Hindlimb muscle (tissue), 1 donor: ENCODE measurements around the gene SSH2. TPM values are rescaled to one million over a fixed set of nuclear protein-coding genes. Genes with fewer than 3 reads are reported as not detected.

ENCODE experiments used
- DNase-seq: peaks from one replicate; pipeline ENCODE4 v3.0.0-alpha.2; 2013
- polyA plus RNA-seq: library from polyadenylated mRNA; unstranded; fragments of 120-200 nt; gene quantifications from one replicate; pipeline ENCODE4 v1.2.1, GENCODE V29; 2013; ENCODE audit not compliant: insufficient read length

The SSH2 gene
- polyA plus RNA-seq, 1 donor, result 23.5 TPM

DNA sequence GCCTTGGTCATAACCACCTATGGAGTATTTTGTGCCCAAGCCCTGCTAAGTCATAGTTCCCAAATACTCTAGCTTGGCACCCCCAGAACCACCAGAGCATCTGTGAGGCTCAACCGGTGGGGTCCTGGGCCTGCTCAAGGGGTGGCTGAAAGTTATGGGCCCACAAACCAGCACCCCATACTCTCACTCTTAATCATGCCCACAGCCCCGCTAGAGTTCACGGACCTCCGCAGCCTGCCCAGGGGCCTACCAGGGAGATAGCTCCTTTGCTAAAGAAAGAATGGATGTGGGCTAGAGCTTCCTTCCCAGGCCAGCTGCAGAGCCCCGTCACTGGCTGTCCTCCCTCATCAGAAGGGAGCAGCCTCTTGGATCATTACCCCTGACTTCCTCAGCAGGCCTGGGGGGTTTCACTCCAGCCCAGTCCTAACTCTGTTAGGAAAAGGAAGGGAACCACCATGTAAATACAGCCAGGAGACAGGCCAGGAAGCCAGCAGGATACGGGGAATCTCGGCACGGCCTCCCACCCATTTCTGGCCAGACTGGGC, 341.9 kb downstream of the SSH2 start:
- no peak for DNase-seq

DNA sequence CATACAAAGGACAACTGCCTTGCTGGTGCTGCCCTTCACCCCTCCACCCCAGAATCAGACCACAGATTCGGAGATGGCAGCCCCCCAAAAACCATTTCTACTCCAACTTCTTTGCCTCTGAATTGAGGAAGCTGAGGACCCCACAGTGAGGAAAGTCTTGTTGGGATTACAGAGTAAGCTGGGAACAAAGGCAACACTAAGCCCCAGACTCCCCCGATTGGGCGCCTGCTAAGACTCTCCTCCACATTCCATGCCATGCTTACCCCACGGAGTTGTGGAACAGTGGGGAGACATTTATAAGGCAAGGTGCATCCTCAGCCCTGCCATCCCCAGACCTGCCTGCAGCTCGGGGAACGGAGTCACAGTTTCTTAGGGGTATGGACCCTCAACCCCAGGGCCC, 342.4 kb downstream of the SSH2 start:
- no peak for DNase-seq

DNA sequence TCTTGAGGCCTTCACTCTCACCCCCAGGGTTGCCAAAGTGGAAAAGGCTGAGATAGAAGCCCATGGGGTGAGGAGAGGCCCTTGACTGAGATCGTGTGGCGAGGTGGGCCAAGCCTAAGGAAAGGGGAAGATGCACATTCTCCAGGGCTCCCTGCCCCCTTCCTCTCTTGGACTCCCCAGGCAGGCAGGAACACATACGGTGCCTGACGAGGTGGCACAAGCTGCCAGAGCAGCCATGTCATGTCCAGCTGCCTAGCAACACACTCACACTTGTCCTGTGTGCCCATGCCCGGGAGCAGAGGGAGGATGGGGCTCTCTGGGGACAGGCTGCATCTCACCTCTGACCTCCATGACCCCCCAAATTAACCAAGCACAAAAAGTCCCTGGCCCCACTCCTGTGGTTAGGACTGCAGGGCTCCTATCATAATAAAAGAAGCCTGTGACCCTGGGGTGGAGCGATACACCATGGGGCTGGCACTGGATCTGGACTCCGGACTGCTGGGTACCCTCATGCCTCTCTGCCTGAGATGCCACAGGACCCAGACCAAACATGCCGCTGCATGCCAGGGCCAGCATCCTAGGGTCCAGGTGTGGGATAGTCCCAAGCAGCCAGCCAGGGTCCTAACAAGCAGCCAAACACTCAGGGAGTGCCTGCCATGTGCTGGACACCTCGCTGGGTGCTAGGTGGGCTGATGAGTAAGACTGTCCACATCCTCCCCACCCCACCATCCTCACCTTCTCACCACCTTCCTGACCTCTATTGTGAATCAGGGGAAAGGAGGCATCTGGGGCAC, 343.2 kb downstream of the SSH2 start:
- no peak for DNase-seq

- DNase-seq, result no peak
Observed at GRCh38 chr17:29585080-29585751, 344.8 kb downstream of the SSH2 start.

- no peak for DNase-seq
Observed at GRCh38 chr17:29584452-29585079, 345.5 kb downstream of the SSH2 start.

DNA sequence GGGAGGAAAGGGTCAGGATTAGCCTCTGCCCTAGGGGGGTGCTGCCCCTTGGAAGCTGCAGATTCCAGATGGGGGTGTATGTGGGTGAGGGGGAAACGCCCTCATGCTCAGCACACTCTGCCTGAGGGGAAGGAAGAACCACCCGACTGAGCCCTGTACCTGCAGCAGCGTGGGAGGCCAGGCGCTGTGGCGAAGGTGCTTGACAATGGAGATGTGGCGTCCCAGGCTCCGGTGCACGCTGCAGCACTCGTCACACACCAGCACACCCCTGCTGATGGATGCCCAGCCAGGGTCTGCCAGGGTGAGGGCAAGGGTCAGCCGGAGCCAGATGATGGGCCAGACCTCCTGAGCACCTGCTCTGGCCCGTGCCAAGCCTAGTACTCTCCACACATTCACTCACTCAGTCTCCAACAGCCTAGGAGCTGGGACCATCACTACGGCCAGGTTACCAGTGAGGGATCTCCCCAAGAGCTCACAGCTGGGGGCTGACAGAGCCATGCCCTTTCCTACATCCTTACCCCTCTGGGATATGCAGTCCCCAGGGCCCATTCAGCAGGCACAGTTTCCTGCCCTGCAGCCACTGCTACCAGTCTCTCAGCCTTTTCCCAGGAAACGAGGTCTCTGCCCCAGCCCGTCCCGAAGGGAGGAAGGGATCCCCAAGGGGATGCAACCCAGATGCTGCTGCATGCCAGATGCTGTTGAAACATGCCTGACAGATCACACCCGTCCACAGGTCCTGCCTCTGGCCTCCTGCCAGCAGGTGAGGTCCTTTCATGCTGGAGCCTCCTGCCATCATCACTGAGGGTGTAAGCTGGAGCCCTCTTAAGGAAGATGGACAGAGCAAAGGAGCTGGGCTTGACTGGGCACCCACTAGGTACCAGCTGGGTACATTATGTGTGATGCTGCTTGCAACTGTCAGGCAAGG, 346.4 kb downstream of the SSH2 start:
- DNase-seq, result no peak

DNA sequence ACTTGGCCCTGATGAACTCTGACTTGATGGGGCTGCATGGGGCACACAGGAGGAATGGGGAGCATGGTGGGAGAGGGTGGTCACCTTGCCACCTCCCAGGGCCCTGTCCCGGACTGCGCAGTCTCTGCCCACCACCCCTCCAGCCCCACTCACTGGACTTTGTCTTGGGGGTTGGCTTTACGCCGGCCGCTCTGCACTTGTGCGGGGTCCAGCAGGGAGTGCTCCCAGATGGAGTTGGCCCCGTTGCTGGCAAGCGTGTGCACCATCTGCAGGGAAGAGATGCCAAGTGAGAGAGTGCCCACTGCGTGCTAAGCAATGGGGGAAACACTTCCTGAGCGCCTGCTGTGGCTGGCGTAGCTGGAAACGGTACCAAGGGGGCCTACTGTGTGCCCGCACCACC, 347.3 kb downstream of the SSH2 start:
- DNase-seq, result no peak

DNA sequence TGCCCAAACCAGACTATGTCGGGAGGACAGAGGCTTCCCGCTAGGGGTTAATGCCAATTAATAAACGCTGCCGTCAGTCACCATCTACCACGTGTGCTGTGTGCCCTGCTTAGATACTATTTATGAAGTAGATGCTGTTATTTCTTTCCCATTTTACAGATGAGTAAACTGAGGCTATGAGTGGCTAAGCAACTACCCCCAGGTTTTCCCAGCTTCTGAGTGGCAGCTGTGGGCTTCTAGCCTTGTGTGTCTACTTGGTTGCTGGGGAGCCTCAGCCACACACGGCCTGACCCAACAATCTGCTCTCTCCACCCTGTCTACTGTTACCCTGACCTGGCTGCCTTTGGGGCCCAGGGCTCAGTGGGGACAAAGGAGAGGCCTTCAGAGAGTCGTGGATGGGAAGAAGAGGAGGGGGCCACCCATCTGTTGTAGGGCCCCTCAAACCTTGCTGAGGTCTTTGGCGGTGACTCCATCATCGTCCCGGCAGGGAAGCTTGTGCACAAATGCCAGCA, 347.7 kb downstream of the SSH2 start:
- no peak for DNase-seq

DNA sequence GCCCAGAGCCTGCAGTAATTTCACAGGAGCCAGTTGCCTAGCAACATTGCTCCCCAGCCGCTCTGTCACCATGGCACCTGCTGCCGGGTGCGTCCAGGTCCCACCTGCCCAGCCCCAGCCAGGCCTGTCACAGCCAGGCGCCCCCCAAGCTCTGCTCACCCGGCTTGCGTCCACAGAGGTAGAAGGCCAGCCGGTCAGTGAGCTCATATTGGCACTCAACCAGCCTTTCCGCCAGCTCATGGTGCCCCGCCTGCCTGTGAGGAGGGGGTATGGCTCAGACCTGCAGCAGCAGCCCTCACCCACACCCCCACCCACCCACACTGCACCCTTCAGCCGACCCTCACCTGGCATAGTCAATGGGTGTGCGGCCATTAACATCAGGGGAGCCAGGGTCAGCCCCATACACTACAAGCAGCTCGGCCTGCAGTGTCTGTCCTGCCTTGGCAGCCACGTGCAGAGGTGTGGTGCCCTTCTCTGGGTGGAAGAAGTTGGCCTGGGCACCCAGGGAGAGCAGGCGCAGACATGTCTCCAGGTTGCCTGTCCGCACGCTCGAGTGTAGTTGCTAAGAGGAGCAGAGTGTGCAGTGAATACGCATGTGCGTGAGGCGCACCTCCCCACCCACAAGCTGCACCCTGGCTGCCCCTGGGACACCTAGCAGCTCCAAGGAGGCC, 348.3 kb downstream of the SSH2 start:
- no peak for DNase-seq

DNA sequence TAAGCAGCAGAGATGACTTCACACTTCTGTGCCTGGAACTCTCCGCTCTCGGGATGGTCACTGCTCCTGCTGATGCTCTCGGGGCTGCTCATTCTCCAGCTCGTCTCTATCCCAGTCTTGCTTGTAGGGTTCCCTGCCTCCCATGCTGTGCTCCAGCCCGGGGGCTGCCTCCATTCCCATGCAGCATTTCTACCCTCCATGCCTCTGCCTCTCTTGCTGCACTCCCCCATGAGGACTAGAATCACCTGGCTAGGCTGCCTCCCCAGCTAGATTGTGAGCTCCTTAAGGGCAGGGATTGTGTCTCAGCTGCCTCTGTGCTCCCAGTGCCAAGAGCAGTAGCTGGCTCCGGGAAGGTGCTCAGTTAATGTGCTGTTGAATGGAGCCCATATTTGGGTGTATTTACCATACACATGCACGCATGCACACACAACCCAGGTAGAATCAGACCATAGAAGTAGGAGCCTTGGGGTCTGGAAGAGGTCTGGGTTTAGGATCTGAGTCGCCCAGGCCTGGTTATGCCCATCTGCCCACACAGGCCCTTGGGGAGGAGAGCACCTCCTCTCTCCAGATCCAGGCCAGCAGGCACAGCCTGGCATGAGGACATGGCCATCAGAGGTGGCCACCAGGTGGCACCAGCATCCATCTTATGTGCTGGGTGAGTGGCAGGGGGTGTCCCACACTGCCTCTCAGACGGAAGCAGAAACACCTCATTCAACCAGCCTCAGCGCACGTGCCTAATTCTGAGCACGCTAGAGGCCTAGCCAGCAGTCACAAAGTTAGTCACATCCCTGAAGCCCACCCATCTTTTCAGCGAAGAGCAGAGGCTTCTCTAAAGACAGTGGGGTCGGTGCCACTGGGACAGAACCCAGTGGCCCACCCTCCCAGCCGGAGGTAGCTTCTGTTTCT, 349.9 kb downstream of the SSH2 start:
- peak; percentile 81 for DNase-seq

GRCh38 chr17:29578626-29579485, 351.2 kb downstream of the SSH2 start:
- no peak for DNase-seq

DNA sequence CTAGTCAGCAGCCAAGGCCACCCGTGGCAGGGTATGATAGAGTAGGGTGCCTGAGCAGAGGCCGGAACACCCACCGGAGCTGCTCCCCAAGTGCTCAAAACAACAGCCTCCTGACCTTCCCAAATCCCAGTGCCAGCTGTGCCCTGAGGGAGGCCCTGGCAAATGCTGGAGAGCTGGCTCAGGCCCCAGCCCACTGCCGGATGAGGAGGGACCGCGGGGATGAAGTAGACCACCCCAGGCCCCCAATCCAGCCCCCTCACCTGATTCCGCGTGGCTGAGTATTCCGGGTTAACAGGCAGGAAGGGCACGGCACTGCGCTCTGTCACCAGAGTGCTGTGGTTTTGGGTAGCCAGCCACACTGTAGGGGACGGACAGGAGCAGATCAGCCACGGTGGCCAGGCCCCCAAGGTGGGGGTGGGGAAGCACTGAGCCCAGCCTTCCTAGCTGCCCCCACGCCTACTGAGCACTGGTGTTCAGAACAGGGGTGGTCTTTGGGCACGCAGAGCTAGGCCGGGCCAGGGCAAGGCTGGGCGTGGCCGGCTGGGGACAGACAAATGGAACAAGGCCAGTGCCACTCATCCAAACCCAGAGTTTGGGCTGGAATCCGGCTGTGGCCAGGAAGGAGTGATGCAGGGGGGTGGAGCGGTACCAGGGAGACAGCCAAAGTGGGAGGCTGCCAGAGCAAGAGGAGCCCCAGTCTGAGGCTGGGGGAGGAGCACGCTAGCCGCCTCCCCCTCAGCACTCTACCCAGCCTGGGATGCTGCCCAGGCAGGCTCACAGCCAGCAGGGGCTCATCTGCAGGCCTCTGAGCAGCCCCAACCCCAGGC, 352.4 kb downstream of the SSH2 start:
- DNase-seq, result peak; percentile 65

DNA sequence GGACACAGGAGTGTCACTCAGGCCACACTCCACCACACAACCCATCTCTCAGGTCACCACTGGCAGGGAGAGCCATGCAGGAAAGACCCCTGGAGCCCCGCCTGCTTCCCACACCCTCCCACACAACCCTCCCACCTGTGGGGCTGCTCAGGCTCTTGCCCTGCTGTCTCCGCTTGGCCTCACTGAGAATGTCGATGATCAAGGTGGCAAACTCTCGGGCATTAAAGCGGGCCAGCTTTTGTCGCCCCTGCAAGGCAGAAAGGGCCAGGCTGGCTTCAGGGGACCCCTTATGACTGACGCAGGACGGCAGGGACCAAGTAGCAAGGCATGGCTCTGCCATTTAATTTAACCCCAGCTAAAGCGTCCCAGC, 353.0 kb downstream of the SSH2 start:
- no peak for DNase-seq

- DNase-seq, result no peak
Observed at GRCh38 chr17:29576214-29577000, 353.6 kb downstream of the SSH2 start.
